C4-2B (cell line): ENCODE measurements around the gene SNAPIN.

ENCODE experiments used
- ZFX ChIP-seq: fragments of 450-650 bp; IDR thresholded peaks from 2 replicates; pipeline ENCODE4 v1.6.1; 2017
- TF ChIP-seq, protein P1 (sequence below): fragments of 450-650 bp; conservative IDR thresholded peaks from 2 replicates; pipeline ENCODE4 v1.5.1; 2017; ENCODE audit warnings: mild to moderate bottlenecking

DNA sequence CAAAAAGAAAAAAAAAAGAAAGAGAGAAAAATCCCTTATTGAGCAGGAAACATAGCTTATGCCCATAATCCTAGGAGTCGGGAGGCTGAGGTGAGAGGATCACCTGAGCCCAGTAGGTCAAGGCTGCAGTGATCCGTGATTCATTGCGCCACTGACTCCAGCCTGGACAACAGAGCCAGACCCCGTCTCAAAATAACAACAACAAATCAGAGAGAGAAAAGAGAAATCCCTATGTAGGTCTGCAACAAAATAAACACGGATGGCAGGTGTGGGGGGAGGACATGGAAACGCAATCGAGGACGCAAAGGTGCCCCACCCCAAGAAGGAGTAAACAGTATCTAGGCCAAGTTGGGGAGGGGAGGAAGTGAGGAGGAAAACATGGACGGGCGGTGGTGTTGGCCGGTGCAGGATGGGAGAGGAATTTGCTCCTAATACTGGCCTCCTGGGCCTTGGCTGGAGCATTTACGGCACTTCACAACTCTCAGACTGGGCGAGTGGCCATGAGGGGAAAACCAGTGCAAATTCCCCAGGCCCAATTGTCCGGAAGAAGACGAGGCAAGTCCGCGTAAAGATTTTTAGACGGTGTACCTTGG lies 25.2 kb upstream of the SNAPIN start:
- TF ChIP-seq, protein P1, sequence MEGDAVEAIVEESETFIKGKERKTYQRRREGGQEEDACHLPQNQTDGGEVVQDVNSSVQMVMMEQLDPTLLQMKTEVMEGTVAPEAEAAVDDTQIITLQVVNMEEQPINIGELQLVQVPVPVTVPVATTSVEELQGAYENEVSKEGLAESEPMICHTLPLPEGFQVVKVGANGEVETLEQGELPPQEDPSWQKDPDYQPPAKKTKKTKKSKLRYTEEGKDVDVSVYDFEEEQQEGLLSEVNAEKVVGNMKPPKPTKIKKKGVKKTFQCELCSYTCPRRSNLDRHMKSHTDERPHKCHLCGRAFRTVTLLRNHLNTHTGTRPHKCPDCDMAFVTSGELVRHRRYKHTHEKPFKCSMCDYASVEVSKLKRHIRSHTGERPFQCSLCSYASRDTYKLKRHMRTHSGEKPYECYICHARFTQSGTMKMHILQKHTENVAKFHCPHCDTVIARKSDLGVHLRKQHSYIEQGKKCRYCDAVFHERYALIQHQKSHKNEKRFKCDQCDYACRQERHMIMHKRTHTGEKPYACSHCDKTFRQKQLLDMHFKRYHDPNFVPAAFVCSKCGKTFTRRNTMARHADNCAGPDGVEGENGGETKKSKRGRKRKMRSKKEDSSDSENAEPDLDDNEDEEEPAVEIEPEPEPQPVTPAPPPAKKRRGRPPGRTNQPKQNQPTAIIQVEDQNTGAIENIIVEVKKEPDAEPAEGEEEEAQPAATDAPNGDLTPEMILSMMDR: no peak
- no peak for TF ChIP-seq ZFX
